ENCODE results near the gene NGEF. TPM values are rescaled to one million over a fixed set of nuclear protein-coding genes. Genes with fewer than 3 reads are reported as not detected.

The NGEF gene
- total RNA-seq, 3 donors from 2014 or later = 20.1 to 67.5 (median 38.0) TPM

DNA sequence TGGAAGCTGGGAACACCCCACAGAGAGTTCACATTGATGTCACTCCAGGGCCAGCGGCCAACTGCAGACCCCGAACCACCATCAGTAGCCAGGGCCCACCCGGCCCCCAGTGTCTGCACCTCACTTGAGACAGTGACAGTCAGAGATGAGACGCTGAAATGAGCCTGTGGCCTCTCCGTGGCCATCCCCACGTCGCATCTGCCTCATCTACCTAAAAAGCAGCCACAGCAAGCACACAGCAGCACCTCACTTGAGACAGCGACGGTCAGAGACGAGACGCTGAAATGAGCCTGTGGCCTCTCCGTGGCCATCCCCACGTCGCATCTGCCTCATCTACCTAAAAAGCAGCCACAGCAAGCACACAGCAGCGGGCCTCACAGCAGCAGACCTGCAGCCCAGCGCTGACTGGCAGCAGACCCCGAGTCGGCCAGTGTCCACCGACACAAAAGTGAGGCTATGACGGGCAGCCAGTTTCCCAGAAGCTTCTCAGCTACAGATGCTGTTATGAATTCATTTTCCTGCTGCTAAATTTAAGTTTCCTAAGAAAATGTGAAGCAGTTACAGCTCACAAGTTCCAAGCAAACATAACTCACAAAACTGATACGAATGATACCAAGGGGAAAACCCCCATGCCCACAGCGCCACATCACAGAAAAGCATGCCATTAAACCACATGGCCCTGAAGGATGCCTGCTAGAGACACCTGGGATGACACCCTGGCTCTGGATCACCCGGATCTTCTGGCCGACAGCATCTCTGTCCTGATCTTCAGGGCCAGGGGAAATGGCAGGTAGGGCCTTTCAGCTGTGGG, 115.3 kb downstream of the NGEF start:
- DNase-seq (peak in 1 of 3 donors; percentile 14), ATAC-seq (no peak)
- no peaks in the 10 kb centered on the region for H3K36me3 ChIP-seq (ENCODE audit: low read depth)
- no peak overlapping the region for H3K4me3 ChIP-seq
- no peaks in the 10 kb centered on the region for H3K9me3 ChIP-seq
- TF ChIP-seq, protein P1, sequence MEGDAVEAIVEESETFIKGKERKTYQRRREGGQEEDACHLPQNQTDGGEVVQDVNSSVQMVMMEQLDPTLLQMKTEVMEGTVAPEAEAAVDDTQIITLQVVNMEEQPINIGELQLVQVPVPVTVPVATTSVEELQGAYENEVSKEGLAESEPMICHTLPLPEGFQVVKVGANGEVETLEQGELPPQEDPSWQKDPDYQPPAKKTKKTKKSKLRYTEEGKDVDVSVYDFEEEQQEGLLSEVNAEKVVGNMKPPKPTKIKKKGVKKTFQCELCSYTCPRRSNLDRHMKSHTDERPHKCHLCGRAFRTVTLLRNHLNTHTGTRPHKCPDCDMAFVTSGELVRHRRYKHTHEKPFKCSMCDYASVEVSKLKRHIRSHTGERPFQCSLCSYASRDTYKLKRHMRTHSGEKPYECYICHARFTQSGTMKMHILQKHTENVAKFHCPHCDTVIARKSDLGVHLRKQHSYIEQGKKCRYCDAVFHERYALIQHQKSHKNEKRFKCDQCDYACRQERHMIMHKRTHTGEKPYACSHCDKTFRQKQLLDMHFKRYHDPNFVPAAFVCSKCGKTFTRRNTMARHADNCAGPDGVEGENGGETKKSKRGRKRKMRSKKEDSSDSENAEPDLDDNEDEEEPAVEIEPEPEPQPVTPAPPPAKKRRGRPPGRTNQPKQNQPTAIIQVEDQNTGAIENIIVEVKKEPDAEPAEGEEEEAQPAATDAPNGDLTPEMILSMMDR (IDR thresholded peaks at IDR 0.05) = no peak
- intact Hi-C loops (cut with DNase I, micrococcal nuclease) = no loop called here
- no peaks in the 10 kb centered on the region for H3K4me1 ChIP-seq (ENCODE audit: low read depth)

- H3K4me1 ChIP-seq (ENCODE audit: low read depth) = no peaks in the 10 kb centered on the region
- DNase-seq (no peak), ATAC-seq (no peak)
- no peaks in the 10 kb centered on the region for H3K9me3 ChIP-seq
- H3K4me3 ChIP-seq = no peak overlapping the region
- intact Hi-C loops (cut with DNase I, micrococcal nuclease) = no loop called here
- H3K36me3 ChIP-seq (ENCODE audit: low read depth) = no peaks in the 10 kb centered on the region
- TF ChIP-seq, protein P1 (IDR thresholded peaks at IDR 0.05) = no peak
These were observed 116.1 kb downstream of the NGEF start for GRCh38 chr2:232896720-232897597.

DNA sequence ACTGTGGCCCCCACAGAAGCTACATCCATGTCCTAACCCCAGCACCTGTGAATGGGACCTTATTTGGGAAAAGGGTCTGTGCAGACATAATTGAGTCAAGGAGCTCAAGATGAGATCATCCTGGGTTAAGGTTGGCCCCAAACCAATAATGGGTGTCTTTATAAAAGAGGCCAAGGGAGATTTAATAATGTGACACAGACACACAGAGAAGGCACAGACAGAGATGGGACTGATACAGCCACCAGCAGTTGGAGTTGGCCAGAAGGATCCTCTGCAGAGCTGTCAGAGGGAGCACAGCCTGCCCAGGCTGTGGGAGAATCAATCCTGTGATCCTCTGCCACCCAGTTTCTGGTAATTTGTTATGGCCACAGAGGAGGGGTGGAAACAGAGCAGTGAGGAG, 116.9 kb downstream of the NGEF start:
- Histone ChIP-seq H3K4me1 (ENCODE audit: low read depth) (no peaks in the 10 kb centered on the region), H3K36me3 (ENCODE audit: low read depth) (no peaks in the 10 kb centered on the region), H3K9me3 (no peaks in the 10 kb centered on the region), H3K4me3 (no peak overlapping the region)
- no peak for ATAC-seq
- peak in 1 of 3 donors; percentile 3 for DNase-seq
- TF ChIP-seq, protein P1 (IDR thresholded peaks at IDR 0.05) = no peak
- intact Hi-C loops (cut with DNase I, micrococcal nuclease) = no loop called here

DNA sequence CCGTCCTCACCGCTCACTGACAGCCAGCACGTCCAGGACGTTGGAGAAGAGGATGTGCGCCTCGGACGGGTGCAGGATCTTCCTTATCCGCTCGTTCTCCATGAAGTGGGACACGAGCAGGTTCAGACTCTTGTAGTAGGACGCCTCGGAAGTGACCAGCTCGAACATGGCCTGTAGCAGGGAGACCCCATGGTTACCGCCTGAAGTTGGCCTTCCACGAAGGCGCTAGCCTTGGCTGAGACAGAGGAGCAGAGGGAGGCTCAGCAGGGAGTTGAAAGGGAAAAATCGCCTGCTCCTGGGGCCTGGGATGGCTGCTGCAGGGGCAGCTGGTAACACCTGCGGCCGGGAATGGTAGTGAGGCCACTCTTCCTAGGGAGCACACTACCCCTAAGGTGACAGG, 118.3 kb downstream of the NGEF start:
- Histone ChIP-seq H3K4me3 (no peak overlapping the region), H3K36me3 (ENCODE audit: low read depth) (no peaks in the 10 kb centered on the region), H3K4me1 (ENCODE audit: low read depth) (no peaks in the 10 kb centered on the region), H3K9me3 (no peaks in the 10 kb centered on the region)
- DNase-seq (peak in 1 of 3 donors; percentile 23), ATAC-seq (no peak)
- intact Hi-C loops (cut with DNase I, micrococcal nuclease) = no loop called here
- TF ChIP-seq, protein P1 (IDR thresholded peaks at IDR 0.05) = no peak

GRCh38 chr2:232894251-232894650, 118.8 kb downstream of the NGEF start:
- TF ChIP-seq, protein P1 (IDR thresholded peaks at IDR 0.05) = no peak
- intact Hi-C loops (cut with DNase I, micrococcal nuclease) = no loop called here
- Histone ChIP-seq H3K4me3 (no peak overlapping the region), H3K36me3 (ENCODE audit: low read depth) (no peaks in the 10 kb centered on the region), H3K9me3 (no peaks in the 10 kb centered on the region), H3K4me1 (ENCODE audit: low read depth) (no peaks in the 10 kb centered on the region)
- DNase-seq (peak in 1 of 3 donors; percentile 31), ATAC-seq (no peak)

Measured in mucosa of descending colon (tissue), 3 donors.